H1 (cell line): ENCODE results near the gene CPSF2. TPM values are rescaled to one million over a fixed set of nuclear protein-coding genes. Genes with fewer than 3 reads are reported as not detected.

Source experiments
- JUN ChIP-seq: IDR thresholded peaks from 2 replicates; pipeline ENCODE4 v1.6.1; 2011; ENCODE audit warnings: low read depth, mild to moderate bottlenecking, improper control_type of control experiment, low read length
- polyA plus RNA-seq, 7 experiments: library from polyadenylated mRNA; depleted of rRNA in 3 of 7; stranded (reverse) in 5 of 7; unstranded in 2 of 7; fragments of >200 nt in 5 of 7; fragments of 200-250 nt in 2 of 7; gene quantifications; 1 replicate in 5 of 7; 2 replicates in 1 of 7; 4 replicates in 1 of 7; pipeline versions ENCODE4 v1.2.1 to v1.2.3, GENCODE V29; 2011 to 2013; ENCODE audit warnings: missing spikeins in 2 of 7, mixed read lengths in 2 of 7
- total RNA-seq: library from RNA; stranded (reverse); fragmentation: NEBNext Ultra II Directional; extraction: Animal tissue kit (Norgen Biotek cat#: 25700); gene quantifications from 2 replicates; pipeline ENCODE4 v1.2.1, GENCODE V29; 2021

The CPSF2 gene
- total and polyA plus RNA-seq, 2 of the 8 experiments (the other 6 are each of a cell fraction or from before 2014, with no cell fraction given), result 11.3 to 130 TPM

DNA sequence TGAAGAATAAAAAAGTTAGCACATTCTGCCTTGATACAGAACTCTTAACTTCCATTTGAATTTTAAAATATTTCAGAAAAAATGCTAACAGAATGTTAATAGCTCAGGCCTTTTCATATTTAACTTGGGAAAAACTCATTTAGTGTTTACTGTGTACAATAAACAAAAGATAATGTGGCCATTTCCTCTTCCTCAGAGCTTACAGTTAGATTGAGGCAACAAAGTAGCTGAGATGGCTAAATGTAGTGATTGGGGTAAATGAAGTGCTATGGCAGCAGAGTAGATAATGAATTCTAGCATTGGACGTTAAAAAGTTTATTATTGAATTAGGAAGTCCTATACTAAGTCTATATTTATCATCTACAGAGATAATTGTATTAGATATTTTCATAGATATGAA, 12.7 kb downstream of the CPSF2 start (continued):
- TF ChIP-seq JUN, result no peak
